SKM-1 (cell line): ENCODE data around the gene CASP3.
"Not testable (repeated sequence)": the region's sequence is repeated elsewhere in the genome, so short reads cannot be mapped to it uniquely, and the experiment has no call there.

Source experiments
- DNase-seq: peaks from one replicate; lab custom pipeline; 2025; ENCODE audit not compliant: unreplicated experiment; lab: John Stamatoyannopoulos, UW

The CASP3 gene

DNA sequence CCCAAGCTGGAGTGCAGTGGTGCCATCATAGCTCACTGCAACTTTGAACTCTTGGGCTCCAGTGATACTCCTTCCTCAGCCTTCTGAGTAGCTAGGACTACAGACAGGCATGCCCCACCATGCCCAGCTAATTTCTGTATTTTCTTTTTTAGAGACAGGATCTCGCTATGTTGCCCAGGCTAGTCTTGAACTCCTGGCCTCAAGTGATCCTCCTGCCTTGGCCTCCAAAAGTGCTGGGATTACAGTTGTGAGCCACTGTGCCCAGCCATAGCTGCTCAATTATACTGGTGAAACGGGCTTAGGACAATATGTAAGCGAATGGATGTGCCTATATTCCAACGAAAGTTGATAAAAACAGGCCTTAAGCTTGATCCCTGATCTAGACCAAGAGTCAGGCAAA is 13.1 kb downstream of the CASP3 start:
- DNase-seq: no peak

DNA sequence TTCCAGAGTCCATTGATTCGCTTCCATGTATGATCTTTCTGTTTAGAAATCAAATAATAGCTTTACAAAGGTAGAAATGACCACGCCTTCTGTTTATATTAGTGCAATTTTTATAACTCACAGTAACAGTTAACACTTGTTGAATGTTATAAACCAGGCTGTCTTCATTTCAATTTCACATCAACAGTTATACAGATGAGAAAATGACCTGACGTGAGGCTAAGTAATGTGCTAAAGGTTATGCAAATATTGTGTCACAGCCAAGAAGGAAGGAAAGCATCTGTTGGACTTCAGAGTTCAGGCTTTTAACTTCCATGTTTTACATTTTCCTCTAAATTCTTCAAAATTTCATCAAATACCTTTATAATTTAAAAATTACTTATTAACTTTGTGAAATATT is 13.9 kb downstream of the CASP3 start:
- no peak for DNase-seq

DNA sequence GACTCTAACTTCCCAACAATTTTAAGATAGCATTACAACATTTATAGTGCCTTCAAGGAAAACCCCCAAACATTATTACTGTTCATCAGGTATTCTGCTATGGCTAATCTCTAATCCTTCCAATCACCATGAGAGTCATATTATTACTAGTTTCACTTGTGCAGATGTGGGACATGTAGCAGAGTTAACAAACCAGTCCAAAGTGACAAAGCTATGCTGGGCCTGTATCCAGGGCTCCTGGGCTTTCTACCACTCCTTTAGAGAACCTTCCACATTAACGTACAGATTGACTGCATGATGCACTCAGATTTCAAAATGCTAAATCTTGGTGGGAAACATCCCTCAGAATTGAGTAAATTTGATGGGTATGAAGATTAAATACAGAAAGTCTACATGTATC is 16.4 kb downstream of the CASP3 start:
- no peak for DNase-seq

DNA sequence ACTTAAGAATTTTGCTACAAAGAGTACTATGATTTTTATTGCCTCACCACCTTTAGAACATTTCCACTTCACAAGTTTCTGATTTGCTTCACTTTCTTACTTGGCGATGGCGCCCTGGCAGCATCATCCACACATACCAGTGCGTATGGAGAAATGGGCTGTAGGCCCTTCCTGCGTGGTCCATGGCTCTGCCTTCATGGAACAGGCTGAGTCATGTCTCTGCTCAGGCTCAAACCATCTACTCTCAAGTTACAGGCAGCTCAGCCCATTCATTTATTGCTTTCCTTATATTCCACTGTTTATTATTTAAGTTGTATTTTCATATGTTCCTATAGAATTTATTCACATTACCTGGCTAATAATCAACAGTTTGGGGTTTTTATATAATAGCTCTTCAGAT is 21.1 kb downstream of the CASP3 start:
- DNase-seq: no peak

DNA sequence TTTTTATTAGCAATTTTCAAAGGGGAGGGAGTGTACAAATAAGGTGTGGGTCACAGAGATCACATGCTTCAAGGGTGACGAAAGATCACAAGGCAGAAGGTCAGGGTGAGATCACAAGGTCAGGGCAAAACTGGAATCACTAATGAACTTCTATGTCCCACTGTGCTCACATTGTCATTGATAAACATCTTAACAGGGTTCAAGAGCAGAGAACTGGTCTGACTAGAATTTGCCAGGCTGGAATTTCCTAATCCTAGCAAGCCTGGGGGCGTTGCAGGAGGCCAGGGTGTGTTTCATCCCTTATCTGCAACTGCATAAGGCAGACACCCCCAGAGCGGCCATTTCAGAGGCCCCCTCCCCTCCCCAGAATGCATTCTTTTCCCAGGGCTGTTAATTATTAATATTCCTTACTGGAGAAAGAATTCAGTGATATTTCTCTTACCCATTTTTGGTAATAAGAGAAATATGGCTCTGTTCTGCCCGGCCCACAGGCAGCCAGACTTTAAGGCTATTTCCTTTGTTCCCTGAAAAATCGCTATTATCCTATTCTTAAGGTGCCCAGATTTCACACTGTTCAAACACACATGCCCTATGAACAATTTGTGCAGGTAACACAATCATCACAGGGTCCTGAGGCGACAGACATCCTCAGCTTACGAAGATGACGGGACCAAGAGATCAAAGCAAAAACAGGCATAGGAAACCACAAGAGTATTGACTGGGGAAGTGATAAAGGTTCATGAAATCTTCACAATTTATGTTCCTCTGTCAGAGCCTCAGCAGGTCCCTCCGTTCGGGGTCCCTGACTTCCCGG is 23.3 kb downstream of the CASP3 start:
- DNase-seq: not testable (repeated sequence)

DNA sequence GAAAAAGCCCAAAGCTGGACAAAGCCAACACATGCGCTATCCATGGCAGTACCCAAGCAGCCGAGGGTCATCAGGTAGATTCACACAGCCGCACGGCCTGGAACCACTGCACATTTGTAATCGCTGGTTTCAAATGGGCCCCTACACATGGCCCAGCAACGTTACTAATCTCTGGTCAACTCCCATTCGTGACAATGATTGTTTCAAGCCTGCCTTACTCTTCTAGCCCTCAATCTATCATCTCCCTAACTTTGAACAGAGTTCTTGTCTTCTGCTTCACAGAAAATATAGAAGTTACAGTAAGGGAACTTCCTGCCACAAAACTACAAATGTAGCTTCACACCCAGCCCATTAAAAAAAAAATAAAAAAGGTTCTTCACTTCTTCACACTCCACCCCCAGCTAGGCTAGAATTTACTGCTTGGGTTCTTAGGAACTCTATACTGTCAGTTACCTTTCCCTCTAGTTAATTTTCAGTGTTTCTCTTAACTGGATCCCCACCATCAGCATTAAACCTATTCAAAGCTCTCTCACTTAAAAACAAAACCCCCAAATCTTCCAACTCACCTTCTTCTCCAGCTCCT is 24.2 kb downstream of the CASP3 start:
- no peak for DNase-seq

DNA sequence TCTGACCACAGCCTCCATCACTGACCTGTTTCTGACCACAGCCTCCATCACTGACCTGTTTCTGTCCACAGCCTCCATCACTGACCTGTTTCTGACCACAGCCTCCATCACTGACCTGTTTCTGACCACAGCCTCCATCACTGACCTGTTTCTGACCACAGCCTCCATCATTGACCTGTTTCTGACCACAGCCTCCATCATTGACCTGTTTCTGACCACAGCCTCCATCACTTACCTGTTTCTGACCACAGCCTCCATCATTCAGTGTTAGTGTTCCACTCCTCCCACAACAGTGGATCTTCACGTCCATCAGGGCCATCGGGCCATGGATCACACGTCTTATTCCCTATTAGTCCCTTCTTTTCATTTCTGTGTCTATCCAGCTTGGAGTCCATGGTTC is 24.7 kb downstream of the CASP3 start:
- DNase-seq: not testable (repeated sequence)

DNA sequence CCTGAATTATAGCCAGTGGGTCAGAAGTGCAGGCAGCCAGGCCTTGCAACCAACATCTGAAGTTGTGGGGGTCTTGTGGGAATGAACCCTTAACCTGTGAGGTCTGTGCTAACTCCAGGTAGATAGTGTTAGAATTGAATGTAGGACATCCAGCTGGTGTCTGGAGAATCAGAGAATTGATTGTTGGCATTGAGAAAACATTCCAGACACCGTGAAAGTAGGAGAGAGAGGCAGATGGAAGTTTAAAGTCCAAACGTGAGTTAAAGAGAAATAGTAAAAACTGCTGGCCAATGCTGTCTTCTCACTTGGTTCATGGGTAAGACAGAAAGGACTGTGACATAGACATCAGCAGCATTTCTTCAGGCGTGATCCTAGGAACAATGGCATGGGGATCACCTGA is 27.7 kb downstream of the CASP3 start:
- no peak for DNase-seq

DNA sequence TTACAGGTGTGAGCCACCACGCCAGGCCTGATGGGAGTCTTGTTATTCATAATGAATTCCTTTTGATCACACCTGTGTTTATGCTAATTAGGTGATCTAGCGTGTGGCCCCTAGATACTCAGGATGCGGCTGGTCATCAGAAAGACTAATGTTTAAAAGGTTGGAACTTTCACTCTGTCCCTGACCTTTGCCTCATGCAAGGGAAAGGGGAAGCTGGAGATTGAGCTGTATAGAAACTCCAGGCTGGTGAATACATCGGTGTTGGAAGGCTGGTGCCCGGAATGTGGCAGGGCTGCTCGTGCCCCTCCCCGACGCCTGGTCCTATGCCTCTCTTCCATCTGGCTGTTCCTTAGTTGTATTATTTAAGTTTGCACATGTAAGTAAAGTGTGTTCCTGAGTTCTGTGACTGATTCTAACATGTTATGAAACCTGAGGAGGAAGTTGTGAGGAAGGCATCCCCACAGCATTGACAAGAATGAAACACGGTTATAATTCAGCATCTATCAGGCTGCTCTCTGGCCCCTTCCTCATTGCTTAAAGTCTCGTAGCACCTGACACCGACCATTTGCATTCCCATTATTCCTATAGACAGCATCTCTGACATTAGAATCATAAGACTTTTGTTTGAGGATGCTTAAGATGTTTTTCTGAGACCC is 28.9 kb downstream of the CASP3 start:
- DNase-seq: no peak

DNA sequence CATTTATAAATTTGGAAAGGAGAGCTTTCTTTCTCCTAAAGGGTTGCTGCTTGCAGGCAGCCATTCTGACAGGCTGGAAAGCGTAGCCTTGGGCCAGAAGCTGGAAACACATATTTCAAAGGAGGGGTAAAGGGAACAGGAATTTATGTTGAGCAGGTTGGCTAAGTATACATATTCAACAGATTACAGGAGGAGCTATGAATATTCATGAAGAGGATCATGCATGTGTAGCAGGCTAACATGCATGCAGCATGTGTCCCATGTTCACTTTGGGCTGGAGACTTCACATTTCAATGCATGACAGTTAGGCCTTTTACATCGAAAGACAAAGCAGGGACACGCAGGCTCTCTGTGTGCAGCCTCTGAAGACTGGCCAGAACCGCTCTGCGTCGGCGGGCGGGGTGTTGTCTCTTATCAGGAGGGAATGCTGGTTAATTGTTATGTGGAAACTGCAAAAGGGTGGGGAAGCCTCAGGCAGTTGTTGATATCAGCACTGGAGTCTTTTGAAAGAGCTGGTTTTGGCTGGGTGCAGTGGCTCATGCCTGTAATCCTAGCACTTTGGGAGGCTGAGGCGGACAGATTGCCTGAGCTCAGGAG is 31.5 kb downstream of the CASP3 start:
- DNase-seq: no peak

DNA sequence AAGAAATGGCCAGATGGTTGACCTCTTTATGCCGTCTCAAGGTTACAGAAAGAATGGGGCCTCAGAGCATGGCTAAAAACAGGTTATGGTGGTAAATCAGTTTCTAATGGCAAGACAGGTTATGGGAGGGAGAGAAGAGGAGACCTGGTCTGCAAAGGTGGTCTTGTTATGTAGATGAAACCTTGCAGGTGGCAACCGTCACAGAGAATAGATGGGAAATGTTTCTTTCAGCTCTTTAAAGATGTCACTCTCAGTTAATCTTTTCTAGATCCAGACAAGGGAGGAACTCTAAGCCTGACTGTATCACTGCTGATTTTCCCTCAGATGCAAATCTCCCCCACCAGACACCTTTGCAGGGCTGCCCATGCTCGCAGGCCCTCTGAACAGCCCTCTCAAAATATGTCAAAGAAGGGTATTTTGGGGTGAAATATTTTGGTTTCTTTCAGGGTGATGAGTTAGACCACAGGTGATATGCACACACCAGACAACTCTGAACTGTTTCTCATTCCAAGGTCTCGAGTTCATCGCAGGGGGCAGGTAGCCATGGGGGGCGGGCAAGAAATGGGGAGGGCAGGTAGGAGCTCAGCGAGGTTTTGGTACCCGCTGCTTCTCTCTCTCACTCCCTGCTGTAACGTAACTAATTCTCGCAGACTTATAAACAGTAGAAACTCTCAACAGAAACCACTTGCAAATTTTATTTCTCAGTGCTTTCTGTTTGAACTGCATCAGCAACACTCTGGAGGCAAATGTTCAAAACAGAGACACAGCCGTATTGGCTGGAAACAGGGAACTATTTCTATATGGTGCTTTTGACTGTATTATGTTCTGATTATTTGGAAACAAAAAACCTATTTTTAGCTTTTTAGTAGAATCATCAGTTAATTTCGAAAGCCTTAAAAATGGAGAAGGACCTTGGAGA is 32.4 kb downstream of the CASP3 start:
- no peak for DNase-seq

DNA sequence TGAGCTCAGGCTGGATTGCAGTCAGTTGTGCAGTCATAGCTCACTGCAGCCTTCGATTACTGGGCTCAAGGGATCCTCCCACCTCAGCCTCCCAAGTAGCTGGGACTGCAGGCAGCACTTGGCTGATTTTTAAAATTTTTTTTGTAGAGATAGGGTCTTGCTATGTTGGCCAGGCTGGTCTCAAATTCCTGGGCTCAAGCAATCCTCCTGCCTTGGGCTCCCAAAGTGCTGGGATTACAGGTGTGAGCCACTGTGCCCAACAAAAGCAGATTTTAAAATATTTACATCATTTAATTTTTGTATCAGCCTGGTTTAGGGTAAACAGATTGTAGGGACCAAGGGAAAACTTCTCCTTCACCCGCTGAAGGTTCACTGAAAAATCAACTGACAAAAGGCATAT is 33.1 kb downstream of the CASP3 start:
- DNase-seq: not testable (repeated sequence)

DNA sequence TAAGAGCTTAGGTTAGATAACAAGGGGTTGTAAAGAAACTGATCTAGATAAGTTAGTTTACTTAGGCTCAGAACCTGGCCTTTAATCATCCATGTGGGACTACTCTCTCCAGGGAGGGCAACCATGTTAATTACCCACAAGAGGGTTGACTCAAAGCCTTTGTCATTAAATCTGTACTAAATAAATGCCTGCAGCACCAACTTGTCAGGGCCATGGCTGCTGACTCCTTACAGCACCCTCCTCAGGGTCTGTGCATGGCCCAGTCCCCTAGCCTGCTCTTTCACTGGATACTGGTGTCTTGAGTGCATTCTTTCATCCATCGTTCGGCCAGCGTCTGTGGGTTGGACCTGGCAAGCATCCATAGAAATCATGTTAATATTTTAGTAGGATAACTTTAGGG is 34.7 kb downstream of the CASP3 start:
- no peak for DNase-seq

DNA sequence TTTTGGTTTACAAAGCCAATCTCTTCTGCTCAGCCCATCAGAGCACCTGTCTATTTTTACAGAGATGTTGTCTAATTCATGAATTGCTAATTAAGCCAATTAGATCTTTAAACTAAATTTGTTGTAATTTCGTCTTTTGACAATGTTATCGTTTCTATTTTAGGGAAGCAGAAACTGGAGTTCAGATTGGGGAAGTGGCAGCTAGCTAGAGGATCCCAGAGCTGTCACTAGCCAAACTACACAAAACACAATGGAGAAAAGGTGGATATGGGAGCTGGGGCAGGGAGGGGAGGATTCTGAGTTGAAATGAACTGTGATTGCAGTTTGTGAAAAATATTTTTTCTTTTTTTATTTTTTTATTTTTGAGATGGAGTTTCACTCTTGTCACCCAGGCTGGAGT is 35.8 kb downstream of the CASP3 start:
- no peak for DNase-seq

DNA sequence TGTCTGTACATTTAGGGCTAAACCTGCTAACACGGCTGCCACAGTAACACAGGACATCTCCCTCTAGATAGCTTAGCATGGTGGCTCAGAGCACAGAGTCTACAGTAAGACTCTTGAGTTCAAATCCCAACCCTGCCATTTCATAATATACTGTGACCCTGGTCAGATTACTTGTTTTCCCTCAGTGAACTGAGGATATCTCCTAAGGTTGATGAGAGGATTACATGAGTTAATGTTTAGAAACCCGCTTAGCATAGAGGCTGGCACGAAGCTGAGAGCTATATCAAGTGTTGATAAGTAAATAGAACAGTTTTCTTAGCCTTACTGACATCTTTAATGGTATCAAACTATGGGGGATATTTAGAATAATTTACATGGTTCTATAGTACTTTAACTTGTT is 37.2 kb downstream of the CASP3 start:
- DNase-seq: no peak

DNA sequence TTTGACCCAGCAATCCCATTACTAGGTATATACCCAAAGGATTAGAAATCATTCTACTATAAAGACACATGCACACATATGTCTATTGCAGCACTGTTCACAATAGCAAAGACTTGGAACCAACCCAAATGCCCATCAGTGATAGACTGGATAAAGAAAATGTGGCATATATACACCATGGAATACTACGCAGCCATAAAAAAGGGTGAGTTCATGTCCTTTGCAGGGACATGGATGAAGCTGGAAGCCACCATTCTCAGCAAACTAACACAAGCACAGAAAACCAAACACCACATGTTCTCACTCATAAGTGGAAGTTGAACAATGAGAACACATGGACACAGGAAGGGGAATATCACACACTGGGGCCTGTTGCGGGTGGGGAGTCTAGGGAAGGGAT is 41.8 kb downstream of the CASP3 start:
- DNase-seq: not testable (repeated sequence)

DNA sequence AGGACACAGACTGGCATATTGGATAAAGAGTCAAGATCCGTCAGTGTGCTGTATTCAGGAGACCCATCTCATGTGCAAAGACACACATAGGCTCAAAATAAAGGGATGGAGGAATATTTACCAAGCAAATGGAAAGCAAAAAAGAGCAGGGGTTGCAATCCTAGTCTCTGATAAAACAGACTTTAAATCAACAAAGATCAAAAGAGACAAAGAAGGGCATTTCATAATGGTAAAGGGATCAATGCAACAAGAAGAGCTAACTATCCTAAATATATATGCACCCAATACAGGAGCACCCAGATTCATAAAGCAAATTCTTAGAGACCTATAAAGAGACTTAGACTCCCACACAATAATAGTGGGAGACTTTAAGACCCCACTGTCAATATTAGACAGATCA is 46.4 kb downstream of the CASP3 start:
- not testable (repeated sequence) for DNase-seq

DNA sequence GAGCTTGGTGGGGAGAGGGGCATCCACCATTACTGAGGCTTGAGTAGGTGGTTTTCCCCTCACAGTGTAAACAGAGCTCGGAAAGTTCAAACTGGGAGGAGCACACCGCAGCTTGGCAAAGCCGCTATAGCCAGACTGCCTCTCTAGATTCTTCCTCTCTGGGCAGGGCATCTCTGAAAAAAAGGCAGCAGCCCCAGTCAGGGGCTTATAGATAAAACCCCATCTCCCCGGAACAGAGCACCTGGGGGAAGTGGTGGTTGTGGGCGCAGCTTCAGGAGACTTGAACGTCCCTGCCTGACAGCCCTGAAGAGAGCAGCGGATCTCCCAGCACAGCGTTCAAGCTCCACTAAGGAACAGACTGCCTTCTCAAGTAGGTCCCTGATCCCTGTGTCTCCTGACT is 48.3 kb downstream of the CASP3 start:
- DNase-seq: not testable (repeated sequence)

DNA sequence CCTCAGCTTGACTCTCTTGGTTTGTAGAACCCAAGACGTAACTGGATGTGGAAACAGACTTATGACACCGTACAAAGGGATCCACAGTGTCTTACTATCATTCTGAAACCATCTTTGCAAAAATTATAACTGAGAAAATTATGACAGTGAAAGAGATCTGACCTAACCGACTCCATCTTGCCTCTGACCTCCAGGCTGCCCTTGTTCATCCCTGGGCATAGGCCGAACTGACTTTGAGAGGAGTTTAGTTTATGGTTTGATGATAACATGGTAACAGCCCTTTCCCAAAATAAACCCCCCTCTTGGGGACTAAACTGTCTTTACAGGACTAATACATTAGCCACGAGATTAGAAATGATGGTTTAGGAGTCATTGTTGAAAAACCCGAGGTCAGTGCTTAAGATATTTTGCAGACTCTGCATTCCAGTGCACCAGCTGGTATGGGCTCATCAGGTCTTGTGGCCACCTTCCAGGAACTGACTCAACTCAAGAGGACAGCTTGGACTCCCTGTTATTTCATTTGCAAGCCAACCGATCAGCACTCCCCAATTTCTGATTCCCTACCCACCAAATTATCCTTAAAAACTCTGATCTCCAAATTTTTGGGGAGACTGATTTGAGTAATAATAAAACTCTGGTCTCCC is 49.6 kb downstream of the CASP3 start:
- no peak for DNase-seq

DNA sequence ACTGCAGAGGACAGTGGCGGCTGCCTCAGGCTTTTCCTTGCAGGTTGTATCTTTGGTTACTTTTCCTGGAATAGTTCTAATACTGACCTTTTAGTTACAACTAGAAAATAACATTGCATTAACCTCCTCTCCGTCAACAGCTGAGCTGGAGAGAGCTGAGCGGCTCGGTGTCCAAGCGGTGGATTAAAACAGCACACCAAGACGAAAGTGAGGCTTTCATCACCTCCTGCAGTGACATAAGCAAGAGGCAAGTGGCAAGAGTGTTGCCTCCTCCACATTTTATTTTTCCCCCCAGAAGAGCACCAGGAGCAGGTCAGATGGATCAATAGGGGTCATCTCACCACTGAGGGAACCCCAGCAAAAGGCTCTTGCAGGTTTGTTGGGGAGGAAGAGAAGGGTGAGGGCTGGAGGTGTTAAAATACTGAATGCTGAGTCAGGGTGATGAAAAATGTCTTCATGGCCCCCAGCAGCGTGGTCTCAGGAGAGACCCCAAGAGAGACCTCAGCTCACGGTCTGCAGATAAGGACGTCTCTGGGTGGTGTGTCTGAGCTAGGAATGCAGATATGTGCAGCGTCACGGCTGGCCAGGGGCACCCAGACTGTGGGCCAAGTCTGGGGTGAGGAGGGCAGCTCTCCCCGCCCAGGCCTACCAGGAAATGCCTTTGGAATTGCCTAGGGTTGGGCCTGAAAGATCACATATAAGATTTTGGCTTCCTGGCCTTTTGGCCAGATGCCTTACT is 50.3 kb downstream of the CASP3 start:
- DNase-seq: no peak
